G401 (cell line): ENCODE results near the gene FAM240B. TPM values are rescaled to one million over a fixed set of nuclear protein-coding genes. Genes with fewer than 3 reads are reported as not detected.
A peak's percentile ranks its signal among the peaks of the same experiment; 100 is the strongest.

Experiments used
- DNase-seq: peaks from one replicate; pipeline ENCODE4 v3.0.0-alpha.2; 2015; ENCODE audit warnings: low spot score
- in situ Hi-C: cut with HindIII; loops from 2 replicates; pipeline ENCODE4 v1.10.0; 2016; ENCODE audit warnings: low sequenced_read_pairs, mixed read lengths
- total RNA-seq: library from RNA; depleted of rRNA; stranded (reverse); fragments of >200 nt; shearing (Covaris generic); gene quantifications from 2 replicates; pipeline ENCODE4 v1.2.3, GENCODE V29; 2014

The FAM240B gene
- total RNA-seq, 1 experiment from 2014 or later: not detected

GRCh38 chr9:38706493-38706892 is 13.4 kb downstream of the FAM240B start:
- no peak for DNase-seq
- in situ Hi-C loops: no loop called here

GRCh38 chr9:38705917-38706316 is 14.0 kb downstream of the FAM240B start:
- no peak for DNase-seq
- in situ Hi-C loops: no loop called here

GRCh38 chr9:38700695-38701094 is 19.2 kb downstream of the FAM240B start:
- in situ Hi-C loops: no loop called here
- DNase-seq: no peak

- DNase-seq: no peak
- in situ Hi-C loops: no loop called here
Measured at GRCh38 chr9:38699337-38699736, 20.6 kb downstream of the FAM240B start.

GRCh38 chr9:38697776-38698300 is 22.1 kb downstream of the FAM240B start:
- DNase-seq: no peak
- in situ Hi-C loops: no loop called here

- in situ Hi-C loops: no loop called here
- no peak for DNase-seq
Measured at GRCh38 chr9:38696999-38697398, 22.9 kb downstream of the FAM240B start.

- in situ Hi-C loops: no loop called here
- no peak for DNase-seq
Measured at GRCh38 chr9:38694676-38695075, 25.3 kb downstream of the FAM240B start.

GRCh38 chr9:38692707-38693106 is 27.2 kb downstream of the FAM240B start:
- in situ Hi-C loops: no loop called here
- DNase-seq: no peak

- in situ Hi-C loops: no loop called here
- DNase-seq: no peak
Measured at GRCh38 chr9:38690574-38690973, 29.4 kb downstream of the FAM240B start.

GRCh38 chr9:38689678-38690077 is 30.3 kb downstream of the FAM240B start:
- in situ Hi-C loops: no loop called here
- DNase-seq: peak; percentile 1

GRCh38 chr9:38687992-38688391 is 31.9 kb downstream of the FAM240B start:
- no peak for DNase-seq
- in situ Hi-C loops: no loop called here

GRCh38 chr9:38687389-38687842 is 32.5 kb downstream of the FAM240B start:
- DNase-seq: no peak
- in situ Hi-C loops: no loop called here

GRCh38 chr9:38686933-38687332 is 33.0 kb downstream of the FAM240B start:
- DNase-seq: no peak
- in situ Hi-C loops: no loop called here

- in situ Hi-C loops: no loop called here
- DNase-seq: no peak
Measured at GRCh38 chr9:38685535-38685934, 34.4 kb downstream of the FAM240B start.

GRCh38 chr9:38683336-38683735 is 36.6 kb downstream of the FAM240B start:
- in situ Hi-C loops: no loop called here
- no peak for DNase-seq

- in situ Hi-C loops: no loop called here
- DNase-seq: no peak
Measured at GRCh38 chr9:38682713-38683112, 37.2 kb downstream of the FAM240B start.

- no peak for DNase-seq
- in situ Hi-C loops: no loop called here
Measured at GRCh38 chr9:38681747-38682227, 38.1 kb downstream of the FAM240B start.

- no peak for DNase-seq
- in situ Hi-C loops: no loop called here
Measured at GRCh38 chr9:38680837-38681445, 39.0 kb downstream of the FAM240B start.

GRCh38 chr9:38677660-38678303 is 42.2 kb downstream of the FAM240B start:
- no peak for DNase-seq
- in situ Hi-C loops: no loop called here

- in situ Hi-C loops: no loop called here
Measured at GRCh38 chr9:38675831-38676230, 44.1 kb downstream of the FAM240B start.

GRCh38 chr9:38675211-38675610 is 44.7 kb downstream of the FAM240B start:
- in situ Hi-C loops: no loop called here
- no peak for DNase-seq

More at GRCh38 chr9:38675831-38676230, 44.1 kb downstream of the FAM240B start:
- DNase-seq: no peak
